IMR-90 (cell line): ENCODE measurements around the gene CDH22. TPM values are rescaled to one million over a fixed set of nuclear protein-coding genes. Genes with fewer than 3 reads are reported as not detected.
A peak's percentile ranks its signal among the peaks of the same experiment; 100 is the strongest.

Source experiments
- ATAC-seq: fragments of 200-7000 bp; cut with Tn5 transposase; 2 replicates; pipeline ENCODE4 v1.9.1; 2020; ENCODE audit warnings: low read depth, mild to moderate bottlenecking, moderate library complexity
- BruUV-seq: library from RNA; stranded (reverse); fragments of 400-500 nt; replicated peaks from 2 replicates; lab custom pipeline; 2021; lab: Mats Ljungman, UMichigan
- CTCF ChIA-PET: fragments of 300-600 bp; formaldehyde crosslinking; extraction: SDS; loops from one replicate; lab custom pipeline; 2021; ENCODE audit warnings: antibody characterized with exemption; lab: Yijun Ruan, JAX
- POLR2A ChIA-PET: fragments of 300-600 bp; sonication (Branson Sonifier 250); formaldehyde crosslinking; loops from one replicate; lab custom pipeline; 2022; ENCODE audit warnings: antibody characterized with exemption; ENCODE audit not compliant: unreplicated experiment; lab: Charles Lee
- DNase-seq: peaks from one replicate; pipeline ENCODE4 v3.0.0; 2013
- H2AFZ ChIP-seq: replicated peaks from 2 replicates; pipeline ENCODE3; 2013; ENCODE audit warnings: low read length, mild to moderate bottlenecking; ENCODE audit not compliant: poor library complexity
- H2AK5ac ChIP-seq: 2 replicates; pipeline ENCODE4 v1.6.1; 2013; ENCODE audit warnings: low read depth, low read length, inconsistent platforms
- H2AK9ac ChIP-seq: replicated peaks from 2 replicates; pipeline ENCODE3; 2013; ENCODE audit warnings: mild to moderate bottlenecking, low read depth, low read length, moderate library complexity; ENCODE audit not compliant: poor library complexity
- H2BK120ac ChIP-seq: 2 replicates; pipeline ENCODE4 v1.6.1; 2013; ENCODE audit warnings: low read depth, low read length, inconsistent platforms
- H2BK15ac ChIP-seq: 3 replicates; pipeline ENCODE4 v1.6.1; 2013; ENCODE audit warnings: low read depth, low read length, inconsistent platforms
- H2BK20ac ChIP-seq: 2 replicates; pipeline ENCODE4 v1.6.1; 2013; ENCODE audit warnings: low read depth, mild to moderate bottlenecking, inconsistent platforms, low read length, moderate library complexity
- H2BK5ac ChIP-seq: 2 replicates; pipeline ENCODE4 v1.6.1; 2013; ENCODE audit warnings: mild to moderate bottlenecking, low read depth, low read length, inconsistent platforms; ENCODE audit not compliant: poor library complexity, severe bottlenecking
- H3K14ac ChIP-seq: replicated peaks from 2 replicates; pipeline ENCODE4 v1.6.1; 2013; ENCODE audit warnings: low read depth, low read length, inconsistent platforms
- H3K18ac ChIP-seq: 2 replicates; pipeline ENCODE4 v1.6.1; 2013; ENCODE audit warnings: low read depth, low read length, control low read depth
- H3K23ac ChIP-seq: 2 replicates; pipeline ENCODE4 v1.6.1; 2013; ENCODE audit warnings: low read depth, low read length, inconsistent platforms
- H3K27ac ChIP-seq: 2 replicates; pipeline ENCODE4 v1.5.1; 2013; ENCODE audit warnings: mild to moderate bottlenecking, control low read depth, low read length; ENCODE audit not compliant: insufficient read depth
- H3K27me3 ChIP-seq: 2 replicates; pipeline ENCODE4 v1.6.1; 2013; ENCODE audit warnings: low read length; ENCODE audit not compliant: control insufficient read depth, insufficient read depth
- H3K36me3 ChIP-seq: 2 replicates; pipeline ENCODE4 v1.6.1; 2013; ENCODE audit warnings: low read length, mixed read lengths; ENCODE audit not compliant: control insufficient read depth, insufficient read depth
- H3K4ac ChIP-seq: 2 replicates; pipeline ENCODE4 v1.6.1; 2013; ENCODE audit warnings: low read depth, low read length, inconsistent platforms
- H3K4me1 ChIP-seq: 2 replicates; pipeline ENCODE4 v1.6.1; 2013; ENCODE audit warnings: low read length, mixed read lengths; ENCODE audit not compliant: control insufficient read depth, insufficient read depth
- H3K4me2 ChIP-seq: 2 replicates; pipeline ENCODE4 v1.6.1; 2013; ENCODE audit warnings: low read depth, mild to moderate bottlenecking, control low read depth, low read length, moderate library complexity
- H3K4me3 ChIP-seq: 2 replicates; pipeline ENCODE4 v1.5.1; 2013; ENCODE audit warnings: low read depth, mild to moderate bottlenecking, control low read depth, low read length, moderate library complexity; ENCODE audit not compliant: insufficient read depth
- H3K56ac ChIP-seq: 2 replicates; pipeline ENCODE4 v1.6.1; 2013; ENCODE audit warnings: low read length, inconsistent platforms; ENCODE audit not compliant: insufficient read depth; ENCODE audit errors: extremely low read depth
- H3K79me1 ChIP-seq, 2 experiments: 2 replicates each; pipeline ENCODE4 v1.6.1; 2013; ENCODE audit warnings: low read length in 2 of 2, inconsistent platforms in 1 of 2, low read depth in 1 of 2
- H3K9ac ChIP-seq: 2 replicates; pipeline ENCODE4 v1.6.1; 2013; ENCODE audit warnings: low read depth, low read length, control low read depth
- H3K9me1 ChIP-seq: 2 replicates; pipeline ENCODE4 v1.6.1; 2013; ENCODE audit warnings: low read length, inconsistent platforms; ENCODE audit not compliant: insufficient read depth
- H3K9me3 ChIP-seq: 2 replicates; pipeline ENCODE4 v1.6.1; 2013; ENCODE audit warnings: low read length; ENCODE audit not compliant: control insufficient read depth, insufficient read depth
- H4K20me1 ChIP-seq: 2 replicates; pipeline ENCODE4 v1.6.1; 2013; ENCODE audit warnings: low read length, inconsistent platforms; ENCODE audit not compliant: insufficient read depth
- H4K5ac ChIP-seq: 2 replicates; pipeline ENCODE4 v1.6.1; 2013; ENCODE audit warnings: mild to moderate bottlenecking, low read depth, low read length, control low read depth
- H4K8ac ChIP-seq, 2 experiments: 2 replicates each; pipeline ENCODE4 v1.6.1; 2013; ENCODE audit warnings: low read depth in 2 of 2, low read length in 2 of 2, control low read depth in 1 of 2, inconsistent platforms in 1 of 2
- H4K91ac ChIP-seq: 2 replicates; pipeline ENCODE4 v1.6.1; 2013; ENCODE audit warnings: low read depth, low read length, inconsistent platforms; ENCODE audit not compliant: insufficient read depth
- BHLHE40 ChIP-seq: fragments of 150-350 bp; IDR thresholded peaks from 2 replicates; pipeline ENCODE4 v1.6.1; 2016; ENCODE audit warnings: mild to moderate bottlenecking, low read depth, low read length
- RAD21 ChIP-seq: IDR thresholded peaks from 2 replicates; pipeline ENCODE4 v1.6.1; 2012; ENCODE audit warnings: low read length, improper control_type of control experiment
- WGBS, 2 experiments: methylation state at CpG; one replicate each; pipeline versions ENCODE4 v1.1.5 to v1.1.7; 2013; ENCODE audit warnings: missing lambda C conversion rate in 2 of 2; ENCODE audit not compliant: insufficient read length in 1 of 2; ENCODE audit errors: extremely low coverage in 2 of 2; 5-methylcytosine and 5-hydroxymethylcytosine counted together
- dilution Hi-C: fragments of 300-500 bp; cut with HindIII; formaldehyde crosslinking; loops from one replicate; pipeline ENCODE4 v1.14.3; 2018; ENCODE audit warnings: low sequenced_read_pairs; ENCODE audit not compliant: unreplicated experiment
- in situ Hi-C: fragments of 300-500 bp; cut with MboI; formaldehyde crosslinking; loops from 3 replicates; pipeline ENCODE4 v1.14.3; 2019; ENCODE audit warnings: low sequenced_read_pairs, inconsistent platforms, mixed read lengths
- intact Hi-C: fragments of 100-400 bp; cut with micrococcal nuclease; formaldehyde crosslinking; loops from 2 replicates; pipeline ENCODE4 v1.10.0; 2022
- polyA plus RNA-seq, 3 experiments: library from polyadenylated mRNA; depleted of rRNA; stranded (reverse); fragments of >200 nt; gene quantifications; 2 replicates each; pipeline ENCODE4 v1.2.3, GENCODE V29; 2012; ENCODE audit warnings: low replicate concordance in 1 of 3
- total RNA-seq: library from RNA; depleted of rRNA; stranded (reverse); fragments of >200 nt; gene quantifications from 2 replicates; pipeline ENCODE4 v1.2.3, GENCODE V29; 2012
- TF ChIP-seq, protein P1 (sequence below): conservative IDR thresholded peaks from 2 replicates; pipeline ENCODE4 v1.5.1; 2012; ENCODE audit warnings: mild to moderate bottlenecking, low read depth, low read length, improper control_type of control experiment

Gene CDH22
- total and polyA plus RNA-seq, 2 of the 4 experiments (the other 2 are of a cell fraction), result not detected

DNA sequence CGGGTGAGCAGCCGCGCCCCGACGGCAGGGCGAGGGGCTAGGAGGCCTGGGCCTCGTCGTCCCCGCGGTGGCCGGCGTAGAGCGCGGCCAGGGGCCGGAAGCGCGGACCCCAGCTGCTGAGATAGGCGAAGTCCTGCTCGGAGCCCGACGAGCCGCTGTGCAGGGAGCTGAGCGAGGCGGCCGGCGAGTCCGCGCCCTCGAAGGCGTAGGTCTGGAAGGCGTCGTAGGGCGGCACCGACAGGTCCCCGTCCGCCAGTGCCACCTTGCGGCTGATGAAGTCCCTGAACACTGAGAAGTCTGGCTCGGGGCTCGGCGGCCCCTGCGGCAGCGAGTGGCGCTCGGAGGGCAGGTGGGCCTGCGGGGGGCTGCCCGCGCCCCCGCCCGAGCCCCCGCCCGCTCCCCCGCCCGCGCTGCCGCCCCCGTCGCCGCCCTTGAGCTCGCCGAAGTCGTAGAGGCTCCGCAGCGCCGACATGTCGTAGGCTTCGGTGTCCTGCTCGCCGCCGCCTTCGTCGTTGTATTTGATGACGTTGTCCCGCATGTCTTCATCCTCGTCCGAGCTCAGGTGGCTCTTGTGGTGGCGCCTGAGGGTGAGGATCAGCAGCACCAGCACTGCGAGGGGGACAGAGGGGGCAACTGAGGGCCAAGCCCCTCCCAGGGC lies 133.7 kb downstream of the CDH22 start:
- no peak overlapping the region for H2BK15ac ChIP-seq
- no peak overlapping the region for H3K4me2 ChIP-seq
- no peak overlapping the region for H4K8ac ChIP-seq
- H3K9me3 ChIP-seq, result no peaks in the 10 kb centered on the region
- H4K5ac ChIP-seq, result no peak overlapping the region
- H2AFZ ChIP-seq, result peak overlapping the region; percentile 54
- BruUV-seq, result no TSS peak
- in situ Hi-C loops, result no loop called here
- 30% methylated on average over 5 of the region's 77 CpGs; no CpG with 5 or more reads in 1 of the 2 experiments for WGBS, 2 experiments
- peak; percentile 45 for TF ChIP-seq RAD21
- no peak for TF ChIP-seq BHLHE40
- TF ChIP-seq, protein P1, sequence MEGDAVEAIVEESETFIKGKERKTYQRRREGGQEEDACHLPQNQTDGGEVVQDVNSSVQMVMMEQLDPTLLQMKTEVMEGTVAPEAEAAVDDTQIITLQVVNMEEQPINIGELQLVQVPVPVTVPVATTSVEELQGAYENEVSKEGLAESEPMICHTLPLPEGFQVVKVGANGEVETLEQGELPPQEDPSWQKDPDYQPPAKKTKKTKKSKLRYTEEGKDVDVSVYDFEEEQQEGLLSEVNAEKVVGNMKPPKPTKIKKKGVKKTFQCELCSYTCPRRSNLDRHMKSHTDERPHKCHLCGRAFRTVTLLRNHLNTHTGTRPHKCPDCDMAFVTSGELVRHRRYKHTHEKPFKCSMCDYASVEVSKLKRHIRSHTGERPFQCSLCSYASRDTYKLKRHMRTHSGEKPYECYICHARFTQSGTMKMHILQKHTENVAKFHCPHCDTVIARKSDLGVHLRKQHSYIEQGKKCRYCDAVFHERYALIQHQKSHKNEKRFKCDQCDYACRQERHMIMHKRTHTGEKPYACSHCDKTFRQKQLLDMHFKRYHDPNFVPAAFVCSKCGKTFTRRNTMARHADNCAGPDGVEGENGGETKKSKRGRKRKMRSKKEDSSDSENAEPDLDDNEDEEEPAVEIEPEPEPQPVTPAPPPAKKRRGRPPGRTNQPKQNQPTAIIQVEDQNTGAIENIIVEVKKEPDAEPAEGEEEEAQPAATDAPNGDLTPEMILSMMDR, result peak; percentile 49
- ChIA-PET POLR2A (no interaction called here), CTCF (no interaction called here)
- H4K20me1 ChIP-seq, result no peaks in the 10 kb centered on the region
- H3K27ac ChIP-seq, result no peak overlapping the region
- no peak overlapping the region for H3K4ac ChIP-seq
- H3K36me3 ChIP-seq, result no peaks in the 10 kb centered on the region
- no peak overlapping the region for H3K9ac ChIP-seq
- dilution Hi-C loops, result no loop called here
- ATAC-seq, result peak; percentile 75; the same call in 1 of the 2 replicates
- H2BK5ac ChIP-seq, result no peak overlapping the region
- no peak overlapping the region for H3K18ac ChIP-seq
- H4K91ac ChIP-seq, result no peak overlapping the region
- no peak overlapping the region for H2AK5ac ChIP-seq
- H3K27me3 ChIP-seq, result peaks cover 46% of the 10 kb centered on the region
- H3K56ac ChIP-seq, result no peak overlapping the region
- no peak overlapping the region for H3K4me3 ChIP-seq
- H3K9me1 ChIP-seq, result no peaks in the 10 kb centered on the region
- no peak overlapping the region for H2BK20ac ChIP-seq
- no peak overlapping the region for H2BK120ac ChIP-seq
- no peak overlapping the region for H3K14ac ChIP-seq
- no peaks in the 10 kb centered on the region for H3K79me1 ChIP-seq
- peak; percentile 22 for DNase-seq
- intact Hi-C loops, result no loop called here
- no peak overlapping the region for H3K23ac ChIP-seq
- H2AK9ac ChIP-seq, result no peak overlapping the region
- no peaks in the 10 kb centered on the region for H3K4me1 ChIP-seq
